BLaER1 (cell line): ENCODE data around the gene LGMN.

ENCODE experiments used
- H3K27ac ChIP-seq: shearing (Covaris generic); formaldehyde crosslinking; 2 replicates; pipeline ENCODE4 v1.8.1; 2022
- H3K27me3 ChIP-seq: shearing (Covaris generic); formaldehyde crosslinking; 2 replicates; pipeline ENCODE4 v1.8.1; 2022
- H3K36me3 ChIP-seq: shearing (Covaris generic); formaldehyde crosslinking; 2 replicates; pipeline ENCODE4 v1.8.1; 2022
- H3K4me1 ChIP-seq: shearing (Covaris generic); formaldehyde crosslinking; 2 replicates; pipeline ENCODE4 v1.8.1; 2022
- H3K4me2 ChIP-seq: shearing (Covaris generic); formaldehyde crosslinking; 2 replicates; pipeline ENCODE4 v1.8.1; 2022
- H3K4me3 ChIP-seq: shearing (Covaris generic); formaldehyde crosslinking; 2 replicates; pipeline ENCODE4 v1.8.1; 2022
- H3K9ac ChIP-seq: shearing (Covaris generic); formaldehyde crosslinking; 2 replicates; pipeline ENCODE4 v1.8.1; 2022
- H3K9me3 ChIP-seq: shearing (Covaris generic); formaldehyde crosslinking; 2 replicates; pipeline ENCODE4 v1.8.1; 2022
- H4K20me1 ChIP-seq: shearing (Covaris generic); formaldehyde crosslinking; 2 replicates; pipeline ENCODE4 v1.8.1; 2022
- Cebpa-rat ChIP-seq: shearing (Covaris generic); IDR thresholded peaks from 2 replicates; pipeline ENCODE4 v1.8.1; 2022

LGMN gene

DNA sequence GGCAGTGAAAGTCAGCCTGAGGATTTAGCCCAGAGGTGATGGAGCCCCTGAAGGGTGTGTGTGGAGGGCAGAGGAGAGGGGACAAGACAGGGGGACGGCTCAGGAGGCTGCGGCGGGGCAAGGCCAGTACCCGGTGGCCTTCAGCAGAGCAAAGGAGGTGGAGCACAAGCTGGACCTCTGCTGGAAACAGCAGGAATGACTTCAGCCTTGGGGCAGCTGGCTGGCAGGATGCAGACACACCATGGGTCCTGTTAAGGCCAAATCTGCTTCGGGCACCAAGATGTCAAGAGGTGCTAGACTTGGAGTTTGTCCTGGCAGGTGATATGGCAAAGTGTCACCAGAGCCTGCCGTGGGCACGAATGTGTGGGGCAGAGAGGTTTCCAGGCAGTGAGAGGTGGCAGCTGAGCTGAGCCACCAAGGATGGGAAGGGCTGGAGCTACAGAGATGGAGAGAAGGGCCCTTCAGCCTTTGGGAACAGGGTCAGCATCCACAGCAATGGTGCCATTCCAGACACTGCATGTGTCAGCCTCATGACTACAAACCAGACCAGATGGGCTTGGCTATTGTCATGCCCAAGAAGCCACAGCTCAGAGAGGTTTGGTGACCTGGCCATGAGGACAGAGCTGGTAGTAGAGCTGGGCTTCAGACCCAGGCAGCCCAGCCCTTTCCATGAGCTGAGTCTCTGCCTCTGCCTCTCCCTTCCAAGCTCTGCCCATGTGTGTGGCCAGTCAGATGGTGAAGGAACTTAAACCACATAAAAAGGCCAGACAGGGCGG lies 91.9 kb downstream of the LGMN start:
- H3K9me3 ChIP-seq = no peaks in the 10 kb centered on the region
- no peak overlapping the region for H3K4me2 ChIP-seq
- peaks cover 21% of the 10 kb centered on the region for H3K36me3 ChIP-seq
- peaks cover 23% of the 10 kb centered on the region for H3K27me3 ChIP-seq
- H3K4me3 ChIP-seq = no peak overlapping the region
- no peak overlapping the region for H3K9ac ChIP-seq
- peaks cover 31% of the 10 kb centered on the region for H4K20me1 ChIP-seq
- H3K27ac ChIP-seq = no peak overlapping the region
- no peak for TF ChIP-seq Cebpa-rat
- peaks cover 62% of the 10 kb centered on the region for H3K4me1 ChIP-seq

DNA sequence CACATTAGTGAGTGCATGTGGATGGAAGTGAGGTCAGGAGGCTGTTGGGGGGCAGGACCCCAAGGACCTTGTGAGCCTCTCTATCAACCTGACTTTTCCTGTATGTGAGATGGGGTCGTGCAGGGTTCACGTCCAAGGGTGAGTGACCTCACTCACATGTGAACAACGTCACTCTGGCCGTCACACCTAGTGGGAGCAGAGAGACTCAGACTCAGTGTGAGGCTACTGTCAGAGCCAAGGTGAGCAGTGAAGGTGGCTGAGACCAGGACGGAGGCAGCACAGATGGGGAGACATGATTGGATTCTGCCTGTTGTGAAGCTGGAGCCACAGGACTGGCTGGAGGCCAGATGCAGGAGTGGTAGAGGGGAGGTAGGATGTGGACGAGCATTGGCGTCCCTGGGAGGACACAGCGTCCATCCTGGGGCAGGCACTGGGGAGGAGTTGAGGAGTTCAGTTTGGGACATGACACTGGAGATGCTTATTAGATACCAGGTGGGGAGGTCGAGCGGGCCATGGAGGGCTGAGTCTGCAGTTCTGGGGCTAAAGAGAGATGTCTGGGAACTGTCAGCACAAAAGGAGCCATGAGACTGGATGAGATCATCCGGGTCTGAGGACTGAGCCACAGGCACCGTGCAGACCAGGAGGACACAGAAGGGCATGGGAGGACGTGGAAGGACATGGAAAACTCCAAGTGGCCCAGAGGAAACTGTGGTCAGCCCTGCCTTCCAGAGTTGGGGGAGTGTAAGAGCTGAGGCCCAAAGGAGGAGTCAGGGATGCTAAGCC lies 92.8 kb downstream of the LGMN start:
- Histone ChIP-seq H3K27ac (no peak overlapping the region), H3K9ac (no peak overlapping the region), H3K4me2 (no peak overlapping the region), H3K4me3 (no peak overlapping the region), H4K20me1 (peaks cover 34% of the 10 kb centered on the region), H3K27me3 (peaks cover 23% of the 10 kb centered on the region), H3K4me1 (peaks cover 68% of the 10 kb centered on the region), H3K36me3 (peaks cover 13% of the 10 kb centered on the region), H3K9me3 (no peaks in the 10 kb centered on the region)
- TF ChIP-seq Cebpa-rat = no peak

DNA sequence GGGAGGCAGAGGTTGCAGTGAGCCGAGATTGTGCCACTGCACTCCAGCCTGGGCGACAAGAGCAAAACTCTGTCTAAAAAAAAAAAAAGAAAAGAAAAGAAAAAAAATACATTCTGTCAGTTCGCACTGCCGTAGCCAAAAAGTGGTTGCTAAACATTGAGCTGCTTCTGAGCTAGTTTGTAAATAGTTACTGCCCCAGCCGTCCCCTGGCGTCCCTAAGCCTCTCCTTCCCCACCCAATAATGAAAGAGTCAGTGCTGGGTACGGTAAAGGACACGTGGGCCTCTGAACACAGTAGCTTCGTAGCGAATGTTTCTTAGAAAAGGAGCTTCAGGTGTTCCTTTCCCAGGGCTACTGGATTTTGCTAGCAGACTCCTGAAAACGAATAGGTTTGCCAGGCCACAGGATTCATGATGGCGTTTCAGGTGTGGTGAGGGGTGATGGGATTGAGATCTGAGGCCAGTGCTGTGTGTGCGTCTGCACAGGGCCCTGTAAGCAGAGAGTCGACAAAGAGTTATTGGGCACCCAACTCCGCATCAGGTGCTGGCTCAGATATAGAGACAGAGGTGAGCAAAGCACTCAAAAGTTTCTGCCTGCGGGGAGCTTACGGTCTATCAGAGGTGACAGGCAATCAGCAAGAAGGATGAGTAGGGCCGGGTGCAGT lies 94.1 kb downstream of the LGMN start:
- H3K27me3 ChIP-seq = peaks cover 23% of the 10 kb centered on the region
- no peak overlapping the region for H3K4me3 ChIP-seq
- H3K4me1 ChIP-seq = peaks cover 68% of the 10 kb centered on the region
- H4K20me1 ChIP-seq = peaks cover 43% of the 10 kb centered on the region
- 0 out of 2 replicates have a peak, but pooled peaks cover 10% of the 10 kb centered on the region for H3K36me3 ChIP-seq
- no peak for TF ChIP-seq Cebpa-rat
- no peaks in the 10 kb centered on the region for H3K9me3 ChIP-seq
- no peak overlapping the region for H3K4me2 ChIP-seq
- H3K27ac ChIP-seq = no peak overlapping the region
- H3K9ac ChIP-seq = no peak overlapping the region
